Keratinocyte (primary cell): ENCODE measurements around the gene TCF7L2. TPM values are rescaled to one million over a fixed set of nuclear protein-coding genes. Genes with fewer than 3 reads are reported as not detected.

ENCODE experiments used
- DNase-seq: peaks from one replicate; pipeline ENCODE4 v3.0.0-alpha.2; 2011; ENCODE audit warnings: low read depth, missing footprints, low spot score
- FAIRE-seq: peaks from 2 replicates; lab custom pipeline; 2011; peaks lifted over from hg19 to GRCh38; lab: Jason Lieb, UNC
- H2AFZ ChIP-seq: 2 replicates; pipeline ENCODE4 v1.6.0; 2012; ENCODE audit warnings: low read length, control low read depth, inconsistent platforms; ENCODE audit not compliant: control insufficient read depth
- H3K27ac ChIP-seq: 2 replicates; pipeline ENCODE4 v1.5.1; 2011; ENCODE audit warnings: low read length; ENCODE audit not compliant: control insufficient read depth, insufficient read depth
- H3K27me3 ChIP-seq: 3 replicates; pipeline ENCODE4 v1.6.0; 2011; ENCODE audit warnings: low read length; ENCODE audit not compliant: control insufficient read depth, insufficient read depth; ENCODE audit errors: extremely low read depth
- H3K36me3 ChIP-seq, 2 experiments: 2 replicates in 1 of 2; 3 replicates in 1 of 2; pipeline ENCODE4 v1.5.1; 2011; ENCODE audit warnings: low read length in 2 of 2, mild to moderate bottlenecking in 1 of 2; ENCODE audit not compliant: control insufficient read depth in 2 of 2, insufficient read depth in 2 of 2; ENCODE audit errors: extremely low read depth in 1 of 2
- H3K4me1 ChIP-seq: 3 replicates; pipeline ENCODE4 v1.5.1; 2011; ENCODE audit warnings: low read length; ENCODE audit not compliant: control insufficient read depth, insufficient read depth; ENCODE audit errors: extremely low read depth
- H3K4me2 ChIP-seq: 3 replicates; pipeline ENCODE4 v1.6.0; 2011; ENCODE audit warnings: low read depth, low read length; ENCODE audit not compliant: control insufficient read depth, insufficient read depth; ENCODE audit errors: extremely low read depth
- H3K4me3 ChIP-seq, 3 experiments: fragments of 200-600 bp in 1 of 3; sonication (generic) in 1 of 3; 2 replicates in 2 of 3; 3 replicates in 1 of 3; pipeline ENCODE4 v1.5.1; 2011 to 2016; ENCODE audit warnings: low read length in 3 of 3, mild to moderate bottlenecking in 3 of 3, control low read depth in 2 of 3, inconsistent platforms in 1 of 3, low read depth in 1 of 3, mixed read lengths in 1 of 3, mixed run types in 1 of 3, moderate library complexity in 1 of 3; ENCODE audit not compliant: control insufficient read depth in 2 of 3, insufficient read depth in 2 of 3; ENCODE audit errors: extremely low read depth in 1 of 3
- H3K79me2 ChIP-seq: 2 replicates; pipeline ENCODE4 v1.6.0; 2012; ENCODE audit warnings: low read length; ENCODE audit not compliant: control insufficient read depth, insufficient read depth
- H3K9ac ChIP-seq: 3 replicates; pipeline ENCODE4 v1.6.0; 2011; ENCODE audit warnings: low read length; ENCODE audit not compliant: control insufficient read depth, insufficient read depth; ENCODE audit errors: extremely low read depth
- H3K9me1 ChIP-seq: 3 replicates; pipeline ENCODE4 v1.6.0; 2011; ENCODE audit warnings: low read length; ENCODE audit not compliant: control insufficient read depth, insufficient read depth; ENCODE audit errors: extremely low read depth
- H3K9me3 ChIP-seq: 2 replicates; pipeline ENCODE4 v1.5.1; 2012; ENCODE audit warnings: low read depth, low read length; ENCODE audit not compliant: control insufficient read depth
- H4K20me1 ChIP-seq: 3 replicates; pipeline ENCODE4 v1.6.0; 2011; ENCODE audit warnings: low read length; ENCODE audit not compliant: control insufficient read depth, insufficient read depth; ENCODE audit errors: extremely low read depth
- CTCF ChIP-seq, 3 experiments: IDR thresholded peaks in 1 of 3; conservative IDR thresholded peaks in 1 of 3; optimal IDR thresholded peaks in 1 of 3; 2 replicates in 2 of 3; 3 replicates in 1 of 3; pipeline versions ENCODE3 to v1.5.1; 2011; ENCODE audit warnings: low read length in 3 of 3, mild to moderate bottlenecking in 3 of 3, moderate library complexity in 2 of 3, control low read depth in 1 of 3, inconsistent platforms in 1 of 3; ENCODE audit not compliant: insufficient read depth in 2 of 3; ENCODE audit errors: extremely low read depth in 1 of 3
- EZH2 ChIP-seq: IDR thresholded peaks from one replicate; pipeline ENCODE4 v1.6.1; 2012; ENCODE audit warnings: inconsistent platforms, mild to moderate bottlenecking, low read length, moderate library complexity
- dilution Hi-C: fragments of 300-500 bp; cut with MboI; formaldehyde crosslinking; loops from one replicate; pipeline ENCODE4 v1.7.0; 2020; ENCODE audit warnings: low sequenced_read_pairs; ENCODE audit not compliant: extremely low pct_ligation_motif_present
- polyA plus RNA-seq, 5 experiments: library from polyadenylated mRNA; depleted of rRNA in 3 of 5; stranded (reverse) in 3 of 5; stranded (forward) in 1 of 5; unstranded in 1 of 5; fragments of >200 nt; gene quantifications; 1 replicate in 1 of 5; 2 replicates in 3 of 5; 3 replicates in 1 of 5; pipeline versions ENCODE4 v1.2.1 to v1.2.3, GENCODE V29; 2011 to 2012; ENCODE audit warnings: missing spikeins in 2 of 5, low read depth in 1 of 5, low replicate concordance in 1 of 5

Gene TCF7L2
- polyA plus RNA-seq, 1 donor (not counting 4 experiments of a cell fraction or from before 2014, with no cell fraction given): 2.5 TPM

GRCh38 chr10:113175756-113176651 lies 226.0 kb downstream of the TCF7L2 start:
- Histone ChIP-seq H3K27ac (no peak overlapping the region), H3K27me3 (no peaks in the 10 kb centered on the region), H3K4me1 (no peaks in the 10 kb centered on the region), H3K36me3 (no peaks in the 10 kb centered on the region), H2AFZ (no peak overlapping the region), H3K9me1 (no peaks in the 10 kb centered on the region), H4K20me1 (no peaks in the 10 kb centered on the region), H3K9ac (no peak overlapping the region), H3K9me3 (no peaks in the 10 kb centered on the region), H3K79me2 (no peaks in the 10 kb centered on the region), H3K4me3 (no peak overlapping the region), H3K4me2 (no peak overlapping the region)
- TF ChIP-seq CTCF (optimal IDR thresholded peaks at IDR 0.05 in 1 of 3, IDR thresholded peaks at IDR 0.05 in 1 of 3, conservative IDR thresholded peaks at IDR 0.05 in 1 of 3; ENCODE audit: extremely low read depth in 1 of 3, insufficient read depth in 2 of 3, low read length in 3 of 3) (no peak), EZH2 (no peak)
- dilution Hi-C loops: no loop called here
- DNase-seq (no peak), FAIRE-seq (no peak)

GRCh38 chr10:113176652-113177155 lies 226.7 kb downstream of the TCF7L2 start:
- Histone ChIP-seq H3K27ac (no peak overlapping the region), H3K4me1 (no peaks in the 10 kb centered on the region), H3K36me3 (no peaks in the 10 kb centered on the region), H3K9me1 (no peaks in the 10 kb centered on the region), H3K79me2 (no peaks in the 10 kb centered on the region), H3K9me3 (no peaks in the 10 kb centered on the region), H3K4me2 (no peak overlapping the region), H3K27me3 (no peaks in the 10 kb centered on the region), H4K20me1 (no peaks in the 10 kb centered on the region), H2AFZ (no peak overlapping the region), H3K4me3 (no peak overlapping the region), H3K9ac (no peak overlapping the region)
- DNase-seq (no peak), FAIRE-seq (no peak)
- dilution Hi-C loops: no loop called here
- no peak for TF ChIP-seq CTCF (optimal IDR thresholded peaks at IDR 0.05 in 1 of 3, IDR thresholded peaks at IDR 0.05 in 1 of 3, conservative IDR thresholded peaks at IDR 0.05 in 1 of 3; ENCODE audit: extremely low read depth in 1 of 3, insufficient read depth in 2 of 3, low read length in 3 of 3)
- TF ChIP-seq EZH2: no peak
